ENCODE results near the gene PISD.

Gene PISD

GRCh38 chr22:31572939-31573338 is 89.1 kb downstream of the PISD start:
- no peak for DNase-seq (ENCODE audit: low spot score)

GRCh38 chr22:31569126-31569525 is 92.9 kb downstream of the PISD start:
- no peak for DNase-seq (ENCODE audit: low spot score)

Data from AG08396 (cell line).